Body of pancreas (tissue), 4 donors: Measurements from ENCODE around the gene HSPG2.

Experiments
- CTCF ChIP-seq, 7 experiments: fragments of 450-650 bp in 4 of 7; fragments of 200-600 bp in 3 of 7; sonication (generic) in 3 of 7; IDR thresholded peaks; one replicate each; pipeline ENCODE4 v1.5.1; 2016 to 2019; ENCODE audit warnings: antibody characterized with exemption in 7 of 7
- POLR2A ChIP-seq, 3 donors: fragments of 450-650 bp; IDR thresholded peaks; one replicate each; pipeline ENCODE4 v1.6.1; 2016; ENCODE audit warnings: antibody characterized with exemption in 3 of 3, mild to moderate bottlenecking in 2 of 3

GRCh38 chr1:21899267-21899810 is 37.8 kb downstream of the HSPG2 start:
- TF ChIP-seq CTCF (IDR thresholded peaks at IDR 0.05) = no peak
- no peak for TF ChIP-seq POLR2A (IDR thresholded peaks at IDR 0.05)
